ENCODE measurements around the gene FAM107A. TPM values are rescaled to one million over a fixed set of nuclear protein-coding genes. Genes with fewer than 3 reads are reported as not detected.

Gene FAM107A
- total RNA-seq, 1 experiment from 2014 or later: not detected

DNA sequence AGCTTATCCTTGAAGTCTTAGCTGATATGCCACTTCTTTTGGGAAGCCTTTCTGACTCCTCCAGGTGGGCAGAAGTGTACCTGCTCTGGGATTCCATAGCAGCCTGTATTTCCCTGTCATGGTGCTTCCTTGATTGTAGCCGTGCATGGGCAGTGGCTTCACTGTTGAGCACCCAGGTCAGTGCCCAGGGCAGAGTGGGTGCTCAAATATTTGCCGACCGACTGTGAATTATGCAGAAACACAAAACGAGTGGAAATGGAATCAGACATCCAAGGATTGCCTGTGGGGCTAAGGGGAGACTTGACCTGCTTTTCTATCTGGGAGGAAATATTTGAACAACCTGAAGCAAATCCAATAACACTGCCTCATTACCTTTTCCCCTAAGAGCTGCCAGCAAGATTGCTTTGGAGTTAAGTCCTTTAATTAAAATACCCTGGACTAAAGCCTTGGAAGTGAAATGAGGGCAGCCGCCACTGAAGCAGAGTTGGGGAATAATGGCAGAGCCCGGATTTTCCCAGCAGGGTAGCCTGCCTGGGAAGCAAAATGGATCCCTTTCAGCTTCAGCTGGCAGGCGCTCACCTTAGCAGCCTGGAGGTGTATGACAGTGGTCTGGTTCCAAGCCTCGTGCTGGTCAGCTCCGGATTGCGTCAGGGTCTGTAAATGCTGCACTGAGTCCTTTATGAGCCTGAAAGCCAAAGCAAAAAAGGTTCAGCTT lies 55.1 kb downstream of the FAM107A start:
- Histone ChIP-seq H3K4me2 (ENCODE audit: low read length) (no peak overlapping the region), H3K79me2 (ENCODE audit: insufficient read depth, low read length) (no peaks in the 10 kb centered on the region)
- POLR2A ChIA-PET: no interaction called here

More for the DNA sequence above, 55.1 kb downstream of the FAM107A start:
- Histone ChIP-seq H3K4me1 (ENCODE audit: control insufficient read depth in 1 of 2, insufficient read depth in 2 of 2, low read length in 2 of 2) (peaks cover 9 to 14% of the 10 kb centered on the region in 2 experiments), H3K27me3 (ENCODE audit: insufficient read depth, low read length) (no peaks in the 10 kb centered on the region), H3K27ac (ENCODE audit: low read depth, low read length) (no peak overlapping the region), H3K9me2 (ENCODE audit: insufficient read depth) (no peaks in the 10 kb centered on the region), H3K9me3 (ENCODE audit: control insufficient read depth in 1 of 2, insufficient read depth in 1 of 2, low read depth in 1 of 2, low read length in 2 of 2) (no peaks in the 10 kb centered on the region), H4K20me1 (ENCODE audit: insufficient read depth) (no peaks in the 10 kb centered on the region), H3K9ac (ENCODE audit: low read length) (no peak overlapping the region), H3K4me3 (replicated peaks in 1 of 2; ENCODE audit: low read depth in 1 of 2, low read length in 2 of 2) (no peak overlapping the region), H2AFZ (ENCODE audit: low read depth, low read length, poor library complexity, severe bottlenecking) (no peak overlapping the region), H3K36me3 (ENCODE audit: control insufficient read depth in 1 of 2, insufficient read depth in 2 of 2, low read length in 2 of 2) (no peaks in the 10 kb centered on the region)
- intact Hi-C loops (cut with micrococcal nuclease): no loop called here
- ATAC-seq (no peak), DNase-seq (ENCODE audit: low read depth, low spot score) (no peak)
- RAD21 ChIA-PET (ENCODE audit: low non-redundant PET in 1 of 2, low total read pairs in 2 of 2, uncharacterized antibody in 2 of 2, unreplicated experiment in 2 of 2): no interaction called here
- CTCF ChIA-PET: interaction anchor here (1.1 to 1.2 kb wide), 2 partner anchors 9 to 216 kb away, joined by 3 read pairs; partner anchors contain the start of genes HTD2 and RPP14
- TF ChIP-seq ZNF274 (IDR thresholded peaks at IDR 0.05; ENCODE audit: low read depth, low read length): no peak
- no peak for TF ChIP-seq JUND (IDR thresholded peaks at IDR 0.05)
- TF ChIP-seq, protein P1, sequence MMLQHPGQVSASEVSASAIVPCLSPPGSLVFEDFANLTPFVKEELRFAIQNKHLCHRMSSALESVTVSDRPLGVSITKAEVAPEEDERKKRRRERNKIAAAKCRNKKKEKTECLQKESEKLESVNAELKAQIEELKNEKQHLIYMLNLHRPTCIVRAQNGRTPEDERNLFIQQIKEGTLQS (IDR thresholded peaks at IDR 0.05): no peak
- TF ChIP-seq, protein P2, sequence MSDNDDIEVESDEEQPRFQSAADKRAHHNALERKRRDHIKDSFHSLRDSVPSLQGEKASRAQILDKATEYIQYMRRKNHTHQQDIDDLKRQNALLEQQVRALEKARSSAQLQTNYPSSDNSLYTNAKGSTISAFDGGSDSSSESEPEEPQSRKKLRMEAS (IDR thresholded peaks at IDR 0.05): no peak
- TF ChIP-seq, protein P3, sequence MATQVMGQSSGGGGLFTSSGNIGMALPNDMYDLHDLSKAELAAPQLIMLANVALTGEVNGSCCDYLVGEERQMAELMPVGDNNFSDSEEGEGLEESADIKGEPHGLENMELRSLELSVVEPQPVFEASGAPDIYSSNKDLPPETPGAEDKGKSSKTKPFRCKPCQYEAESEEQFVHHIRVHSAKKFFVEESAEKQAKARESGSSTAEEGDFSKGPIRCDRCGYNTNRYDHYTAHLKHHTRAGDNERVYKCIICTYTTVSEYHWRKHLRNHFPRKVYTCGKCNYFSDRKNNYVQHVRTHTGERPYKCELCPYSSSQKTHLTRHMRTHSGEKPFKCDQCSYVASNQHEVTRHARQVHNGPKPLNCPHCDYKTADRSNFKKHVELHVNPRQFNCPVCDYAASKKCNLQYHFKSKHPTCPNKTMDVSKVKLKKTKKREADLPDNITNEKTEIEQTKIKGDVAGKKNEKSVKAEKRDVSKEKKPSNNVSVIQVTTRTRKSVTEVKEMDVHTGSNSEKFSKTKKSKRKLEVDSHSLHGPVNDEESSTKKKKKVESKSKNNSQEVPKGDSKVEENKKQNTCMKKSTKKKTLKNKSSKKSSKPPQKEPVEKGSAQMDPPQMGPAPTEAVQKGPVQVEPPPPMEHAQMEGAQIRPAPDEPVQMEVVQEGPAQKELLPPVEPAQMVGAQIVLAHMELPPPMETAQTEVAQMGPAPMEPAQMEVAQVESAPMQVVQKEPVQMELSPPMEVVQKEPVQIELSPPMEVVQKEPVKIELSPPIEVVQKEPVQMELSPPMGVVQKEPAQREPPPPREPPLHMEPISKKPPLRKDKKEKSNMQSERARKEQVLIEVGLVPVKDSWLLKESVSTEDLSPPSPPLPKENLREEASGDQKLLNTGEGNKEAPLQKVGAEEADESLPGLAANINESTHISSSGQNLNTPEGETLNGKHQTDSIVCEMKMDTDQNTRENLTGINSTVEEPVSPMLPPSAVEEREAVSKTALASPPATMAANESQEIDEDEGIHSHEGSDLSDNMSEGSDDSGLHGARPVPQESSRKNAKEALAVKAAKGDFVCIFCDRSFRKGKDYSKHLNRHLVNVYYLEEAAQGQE (IDR thresholded peaks at IDR 0.05; ENCODE audit: low read depth): no peak
- TF ChIP-seq SIN3A (IDR thresholded peaks at IDR 0.05; ENCODE audit: low read depth): no peak
- no peak for TF ChIP-seq CBX3 (IDR thresholded peaks at IDR 0.05; ENCODE audit: low read depth)
- no TSS peak for BruUV-seq (replicated peaks)
